Measurements from ENCODE around the gene XRCC5.

XRCC5 gene

DNA sequence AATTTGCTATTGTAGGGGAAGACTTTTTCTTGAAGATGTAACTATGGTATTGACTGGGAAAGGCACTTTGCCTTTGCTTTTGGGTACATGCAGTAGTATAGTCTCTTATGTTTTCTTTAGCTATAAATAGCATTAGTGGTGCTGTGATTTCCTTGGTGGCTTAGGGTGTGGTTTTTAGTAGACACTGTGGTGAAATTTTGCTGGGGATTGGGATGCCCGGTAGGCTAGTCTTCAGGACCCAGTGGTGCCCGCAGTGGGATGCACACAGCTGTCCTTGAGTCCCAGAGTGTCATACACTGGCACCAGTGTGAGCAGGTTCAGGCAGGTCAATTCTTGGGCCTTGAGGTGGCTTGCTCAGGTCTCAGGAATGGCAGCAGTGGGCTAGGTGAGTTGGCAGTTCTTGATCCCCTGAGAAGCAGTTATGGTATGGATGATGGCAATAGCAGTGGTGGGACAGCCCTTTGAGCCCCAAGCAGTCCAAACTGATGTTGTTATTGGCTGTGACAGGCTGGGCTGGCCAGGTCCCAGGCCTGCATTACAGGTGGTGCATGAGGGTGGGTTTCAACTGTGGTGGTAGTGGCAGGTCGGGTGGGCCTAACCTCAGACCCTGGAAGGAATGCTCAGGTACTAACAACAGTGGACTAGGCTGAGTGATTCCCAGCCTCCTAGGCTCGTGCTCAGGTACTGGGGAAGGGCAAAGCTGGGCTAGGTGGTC is 124.3 kb downstream of the XRCC5 start:
- no peak overlapping the region for H3K9ac ChIP-seq (ENCODE audit: low read length)

DNA sequence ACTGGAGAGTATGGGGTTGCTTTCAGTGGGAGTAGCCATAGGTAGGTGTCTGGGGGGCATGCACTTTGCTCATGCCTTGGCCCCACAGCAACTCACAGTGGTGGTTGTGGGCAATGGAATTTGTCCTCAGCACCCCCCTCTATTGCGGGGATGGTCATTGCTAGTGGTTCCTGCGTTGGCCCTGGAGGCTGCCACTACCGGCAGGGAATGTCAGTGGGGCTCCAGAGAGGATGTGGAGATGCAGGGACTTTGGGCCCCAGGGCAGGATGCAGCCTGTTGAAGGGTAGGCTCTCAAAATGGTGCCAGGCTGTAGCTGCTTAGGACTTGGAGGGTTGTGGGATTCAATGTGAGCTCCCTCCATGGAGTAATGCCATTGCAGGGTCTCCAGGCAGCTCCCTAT is 125.0 kb downstream of the XRCC5 start:
- no peaks in the 10 kb centered on the region for H3K27me3 ChIP-seq (ENCODE audit: control insufficient read depth, insufficient read depth, low read length)
- no peak overlapping the region for H3K27ac ChIP-seq (ENCODE audit: low read depth, low read length)
- no peaks in the 10 kb centered on the region for H3K4me1 ChIP-seq (ENCODE audit: control insufficient read depth, insufficient read depth, low read length)
- H3K4me3 ChIP-seq (ENCODE audit: low read length) = no peak overlapping the region
- no peaks in the 10 kb centered on the region for H3K36me3 ChIP-seq (ENCODE audit: control insufficient read depth, insufficient read depth, low read length)
- H3K9ac ChIP-seq (ENCODE audit: low read length) = no peak overlapping the region

More for the DNA sequence above, 124.3 kb downstream of the XRCC5 start:
- Histone ChIP-seq H3K4me1 (ENCODE audit: control insufficient read depth, insufficient read depth, low read length) (no peaks in the 10 kb centered on the region), H3K4me3 (ENCODE audit: low read length) (no peak overlapping the region), H3K27me3 (ENCODE audit: control insufficient read depth, insufficient read depth, low read length) (no peaks in the 10 kb centered on the region), H3K27ac (ENCODE audit: low read depth, low read length) (no peak overlapping the region), H3K36me3 (ENCODE audit: control insufficient read depth, insufficient read depth, low read length) (no peaks in the 10 kb centered on the region)

DNA sequence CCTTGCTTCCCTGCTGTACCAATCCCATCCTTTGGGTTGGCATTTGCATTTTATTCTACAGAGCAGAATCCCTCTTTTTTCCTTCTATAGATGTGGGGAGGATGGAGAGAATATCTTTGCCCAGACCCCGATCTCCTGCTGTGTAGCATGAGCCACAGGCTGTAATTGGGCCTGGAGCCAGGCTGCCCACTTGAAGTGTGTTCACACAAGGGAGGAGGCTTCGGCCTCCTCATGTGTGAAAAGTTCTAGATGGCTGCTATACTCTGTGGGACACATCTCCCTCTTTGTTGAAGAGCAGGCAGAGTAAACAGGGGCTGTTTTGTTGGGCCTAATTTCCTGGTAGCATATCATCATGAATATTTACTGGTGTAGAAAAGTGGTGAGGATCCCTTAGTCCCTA is 126.3 kb downstream of the XRCC5 start:
- H3K4me1 ChIP-seq (ENCODE audit: control insufficient read depth, insufficient read depth, low read length) = no peaks in the 10 kb centered on the region
- H3K27me3 ChIP-seq (ENCODE audit: control insufficient read depth, insufficient read depth, low read length) = no peaks in the 10 kb centered on the region
- H3K36me3 ChIP-seq (ENCODE audit: control insufficient read depth, insufficient read depth, low read length) = no peaks in the 10 kb centered on the region

DNA sequence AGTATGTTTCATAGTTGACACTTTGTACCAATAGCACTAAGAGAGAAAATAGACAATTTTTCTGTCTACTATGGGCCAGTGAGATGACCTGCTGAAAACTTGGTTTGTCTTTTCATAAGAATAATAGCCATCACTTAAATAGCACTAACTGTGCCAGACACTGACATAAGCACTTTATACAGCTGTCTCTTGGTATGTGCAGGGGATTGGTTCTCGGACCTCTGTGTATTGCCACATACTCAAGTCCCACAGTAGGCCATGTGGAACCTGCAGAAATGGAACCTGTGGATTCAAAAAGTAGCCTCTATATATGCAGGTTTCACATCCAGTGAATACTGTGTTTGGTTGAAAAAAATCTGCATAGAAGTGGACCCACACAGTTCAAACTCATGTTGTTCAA is 126.7 kb downstream of the XRCC5 start:
- H3K36me3 ChIP-seq (ENCODE audit: control insufficient read depth, insufficient read depth, low read length) = no peaks in the 10 kb centered on the region
- no peaks in the 10 kb centered on the region for H3K27me3 ChIP-seq (ENCODE audit: control insufficient read depth, insufficient read depth, low read length)
- H3K4me1 ChIP-seq (ENCODE audit: control insufficient read depth, insufficient read depth, low read length) = no peaks in the 10 kb centered on the region
- H3K4me3 ChIP-seq (ENCODE audit: low read length) = no peak overlapping the region
- H3K9ac ChIP-seq (ENCODE audit: low read length) = no peak overlapping the region
- no peak overlapping the region for H3K27ac ChIP-seq (ENCODE audit: low read depth, low read length)

More for the DNA sequence above, 126.3 kb downstream of the XRCC5 start:
- no peak overlapping the region for H3K27ac ChIP-seq (ENCODE audit: low read depth, low read length)
- H3K9ac ChIP-seq (ENCODE audit: low read length) = no peak overlapping the region
- H3K4me3 ChIP-seq (ENCODE audit: low read length) = no peak overlapping the region

DNA sequence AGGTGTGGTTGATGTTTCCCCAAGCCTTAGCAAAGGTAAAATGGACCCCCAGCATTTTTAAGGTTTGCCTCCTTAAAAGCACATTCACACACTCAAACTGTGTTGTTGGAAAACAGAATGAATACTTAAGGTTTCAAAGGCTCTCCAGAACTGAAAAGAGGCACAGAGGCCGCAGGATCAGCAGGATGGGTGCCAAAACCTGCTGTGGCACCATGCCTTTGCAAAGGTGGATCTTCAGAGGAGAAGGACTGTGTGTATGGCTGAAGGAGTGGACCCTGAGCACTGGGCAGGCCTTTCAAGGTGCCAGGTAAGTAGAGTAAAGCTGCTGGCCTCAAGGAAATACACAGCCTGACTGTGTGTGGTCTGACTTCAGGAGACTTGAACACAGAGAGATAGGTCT is 127.3 kb downstream of the XRCC5 start:
- Histone ChIP-seq H3K4me3 (ENCODE audit: low read length) (no peak overlapping the region), H3K9ac (ENCODE audit: low read length) (no peak overlapping the region), H3K4me1 (ENCODE audit: control insufficient read depth, insufficient read depth, low read length) (no peaks in the 10 kb centered on the region), H3K36me3 (ENCODE audit: control insufficient read depth, insufficient read depth, low read length) (no peaks in the 10 kb centered on the region), H3K27me3 (ENCODE audit: control insufficient read depth, insufficient read depth, low read length) (no peaks in the 10 kb centered on the region), H3K27ac (ENCODE audit: low read depth, low read length) (no peak overlapping the region)

DNA sequence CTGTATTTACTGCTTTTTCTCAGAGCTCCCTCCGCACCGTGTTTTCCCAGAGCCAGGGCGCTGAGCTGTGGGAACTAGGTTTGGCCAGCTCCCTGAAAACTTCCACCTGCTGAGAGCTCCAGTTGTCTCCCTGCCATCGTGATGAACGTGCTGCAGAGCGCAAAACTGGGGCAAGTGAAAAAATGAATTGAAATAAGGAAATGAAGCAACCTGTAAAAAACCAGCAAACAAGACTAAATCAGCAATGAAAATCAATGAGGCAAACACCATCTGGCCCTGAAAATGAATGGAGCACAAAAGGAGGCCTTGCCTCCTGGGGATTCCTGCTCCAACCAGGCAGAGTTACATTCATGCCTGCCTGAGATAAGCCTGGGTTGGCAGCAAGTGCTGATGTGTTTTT is 133.2 kb downstream of the XRCC5 start:
- Histone ChIP-seq H3K4me3 (ENCODE audit: low read length) (no peak overlapping the region), H3K27me3 (ENCODE audit: control insufficient read depth, insufficient read depth, low read length) (no peaks in the 10 kb centered on the region), H3K4me1 (ENCODE audit: control insufficient read depth, insufficient read depth, low read length) (no peaks in the 10 kb centered on the region), H3K36me3 (ENCODE audit: control insufficient read depth, insufficient read depth, low read length) (no peaks in the 10 kb centered on the region), H3K9ac (ENCODE audit: low read length) (no peak overlapping the region), H3K27ac (ENCODE audit: low read depth, low read length) (no peak overlapping the region)

DNA sequence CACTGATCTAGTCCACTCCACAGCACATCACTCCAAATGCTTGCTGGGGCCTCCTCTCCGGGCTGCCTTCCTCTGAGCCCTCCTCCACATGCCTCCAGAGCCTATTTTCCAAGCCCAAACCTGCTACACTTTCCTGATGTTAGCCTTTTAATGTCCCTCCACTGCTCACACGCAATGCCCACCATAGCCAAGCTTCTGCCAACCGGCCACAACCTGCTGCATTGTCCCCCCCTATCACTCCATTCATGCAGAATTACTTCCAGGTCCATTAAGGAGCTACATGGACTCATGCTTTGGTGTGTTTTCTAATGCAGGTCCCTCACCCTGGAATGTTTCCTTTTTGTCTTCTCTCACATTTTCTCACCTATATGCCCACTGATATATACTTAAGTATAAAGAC is 133.9 kb downstream of the XRCC5 start:
- Histone ChIP-seq H3K9ac (ENCODE audit: low read length) (no peak overlapping the region), H3K4me3 (ENCODE audit: low read length) (no peak overlapping the region), H3K27ac (ENCODE audit: low read depth, low read length) (no peak overlapping the region), H3K36me3 (ENCODE audit: control insufficient read depth, insufficient read depth, low read length) (no peaks in the 10 kb centered on the region), H3K4me1 (ENCODE audit: control insufficient read depth, insufficient read depth, low read length) (no peaks in the 10 kb centered on the region), H3K27me3 (ENCODE audit: control insufficient read depth, insufficient read depth, low read length) (no peaks in the 10 kb centered on the region)

DNA sequence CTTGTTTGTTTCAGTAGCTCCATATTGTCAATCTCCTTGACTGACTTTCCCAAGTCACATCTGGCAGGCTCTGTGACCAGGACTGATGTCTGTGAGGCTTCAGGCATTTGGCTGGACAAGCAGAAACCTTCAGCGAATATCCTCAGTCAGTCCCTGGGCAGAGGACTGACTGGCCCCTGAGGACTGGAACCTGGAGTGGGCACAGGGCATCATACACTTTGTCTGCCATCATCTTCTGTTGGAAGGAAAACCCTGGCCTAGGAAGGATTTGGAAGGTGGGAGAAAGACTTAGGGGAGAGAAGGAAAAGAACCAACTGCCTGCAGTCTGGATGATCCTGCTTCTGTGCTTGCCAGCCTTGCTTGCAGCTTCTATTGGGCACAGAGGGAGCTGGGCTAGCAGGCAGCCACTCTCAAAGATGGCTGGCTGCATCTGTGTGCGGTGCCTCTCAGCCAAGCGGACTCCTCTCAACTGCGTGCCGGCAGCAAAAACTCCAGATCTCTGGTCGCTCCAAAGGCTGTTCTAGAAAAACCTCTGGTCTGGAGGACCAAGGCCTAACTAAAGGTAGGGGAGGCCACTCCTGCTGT is 136.3 kb downstream of the XRCC5 start:
- H3K27me3 ChIP-seq (ENCODE audit: control insufficient read depth, insufficient read depth, low read length) = no peaks in the 10 kb centered on the region
- no peak overlapping the region for H3K27ac ChIP-seq (ENCODE audit: low read depth, low read length)
- H3K36me3 ChIP-seq (ENCODE audit: control insufficient read depth, insufficient read depth, low read length) = no peaks in the 10 kb centered on the region
- no peak overlapping the region for H3K9ac ChIP-seq (ENCODE audit: low read length)
- no peaks in the 10 kb centered on the region for H3K4me1 ChIP-seq (ENCODE audit: control insufficient read depth, insufficient read depth, low read length)
- no peak overlapping the region for H3K4me3 ChIP-seq (ENCODE audit: low read length)

DNA sequence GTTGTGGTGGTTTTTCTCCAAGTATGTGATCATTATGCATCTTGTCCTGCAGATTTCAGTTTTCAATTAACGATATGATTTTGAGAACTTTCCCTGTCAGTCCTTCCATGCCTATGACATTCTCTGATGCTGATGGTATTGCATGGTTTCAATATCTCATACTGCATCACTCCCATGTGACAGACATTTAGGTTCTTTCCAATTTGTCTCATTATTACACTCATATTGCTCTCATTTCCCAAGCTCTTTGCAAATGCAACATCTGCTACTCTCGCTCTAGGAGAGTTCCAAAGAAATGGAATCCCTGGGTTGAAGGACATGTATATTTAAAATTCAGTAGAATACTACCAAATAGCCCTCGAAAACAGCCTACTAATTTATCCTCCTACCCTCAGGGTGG is 137.6 kb downstream of the XRCC5 start:
- Histone ChIP-seq H3K4me1 (ENCODE audit: control insufficient read depth, insufficient read depth, low read length) (no peaks in the 10 kb centered on the region), H3K27me3 (ENCODE audit: control insufficient read depth, insufficient read depth, low read length) (no peaks in the 10 kb centered on the region), H3K4me3 (ENCODE audit: low read length) (no peak overlapping the region), H3K27ac (ENCODE audit: low read depth, low read length) (no peak overlapping the region), H3K9ac (ENCODE audit: low read length) (no peak overlapping the region), H3K36me3 (ENCODE audit: control insufficient read depth, insufficient read depth, low read length) (no peaks in the 10 kb centered on the region)

All from rectal smooth muscle tissue (tissue), 1 donor.